ENCODE data around the gene RAB43.

DNA sequence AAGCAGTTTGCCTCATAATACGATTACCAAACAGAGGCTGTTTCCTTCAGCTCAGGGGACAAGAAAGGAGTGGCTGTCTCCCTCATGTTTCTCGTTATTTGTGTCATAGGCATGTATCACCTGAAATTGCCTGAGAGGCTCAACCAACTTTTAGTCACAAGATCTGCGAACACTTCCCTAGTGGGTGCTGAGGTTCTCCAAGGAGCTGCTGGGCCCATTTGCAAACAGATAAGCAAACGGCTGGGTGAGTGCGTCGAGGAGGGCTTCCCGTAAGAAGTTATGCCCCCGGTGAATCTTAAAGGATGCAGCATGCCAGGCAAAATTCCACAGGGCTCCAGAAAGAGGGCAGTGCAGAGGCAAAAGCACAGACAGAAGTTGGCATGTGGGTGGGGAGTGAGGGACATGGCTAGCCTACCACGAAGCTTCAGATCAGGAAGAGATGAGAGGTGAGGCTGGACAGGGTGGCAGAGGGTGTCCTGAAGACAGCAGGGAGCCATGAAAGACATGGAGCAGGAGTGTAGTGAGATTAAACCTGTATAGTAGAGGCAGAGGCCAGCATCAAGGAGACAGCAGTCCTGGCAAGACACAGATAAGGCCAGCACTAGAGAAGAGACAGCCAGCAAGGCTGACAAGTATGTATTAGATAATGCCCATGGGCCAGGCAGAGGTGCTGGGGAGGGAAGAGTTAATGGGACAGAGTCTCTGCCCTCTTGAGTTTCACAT lies 65.0 kb downstream of the RAB43 start:
- TF ChIP-seq, protein P1, sequence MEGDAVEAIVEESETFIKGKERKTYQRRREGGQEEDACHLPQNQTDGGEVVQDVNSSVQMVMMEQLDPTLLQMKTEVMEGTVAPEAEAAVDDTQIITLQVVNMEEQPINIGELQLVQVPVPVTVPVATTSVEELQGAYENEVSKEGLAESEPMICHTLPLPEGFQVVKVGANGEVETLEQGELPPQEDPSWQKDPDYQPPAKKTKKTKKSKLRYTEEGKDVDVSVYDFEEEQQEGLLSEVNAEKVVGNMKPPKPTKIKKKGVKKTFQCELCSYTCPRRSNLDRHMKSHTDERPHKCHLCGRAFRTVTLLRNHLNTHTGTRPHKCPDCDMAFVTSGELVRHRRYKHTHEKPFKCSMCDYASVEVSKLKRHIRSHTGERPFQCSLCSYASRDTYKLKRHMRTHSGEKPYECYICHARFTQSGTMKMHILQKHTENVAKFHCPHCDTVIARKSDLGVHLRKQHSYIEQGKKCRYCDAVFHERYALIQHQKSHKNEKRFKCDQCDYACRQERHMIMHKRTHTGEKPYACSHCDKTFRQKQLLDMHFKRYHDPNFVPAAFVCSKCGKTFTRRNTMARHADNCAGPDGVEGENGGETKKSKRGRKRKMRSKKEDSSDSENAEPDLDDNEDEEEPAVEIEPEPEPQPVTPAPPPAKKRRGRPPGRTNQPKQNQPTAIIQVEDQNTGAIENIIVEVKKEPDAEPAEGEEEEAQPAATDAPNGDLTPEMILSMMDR (IDR thresholded peaks at IDR 0.05) = no peak
- no peak for TF ChIP-seq POLR2A (IDR thresholded peaks at IDR 0.05)
